Inferior parietal cortex (tissue), 1 donor: ENCODE results near the gene CFB.
"Not testable (repeated sequence)": the region's sequence is repeated elsewhere in the genome, so short reads cannot be mapped to it uniquely, and the experiment has no call there.

ENCODE experiments used
- DNase-seq: peaks from one replicate; pipeline ENCODE4 v3.0.0-alpha.2; 2016; ENCODE audit errors: extremely low spot score

Gene CFB

GRCh38 chr6:31970604-31971271 lies 24.8 kb downstream of the CFB start:
- DNase-seq, result no peak

DNA sequence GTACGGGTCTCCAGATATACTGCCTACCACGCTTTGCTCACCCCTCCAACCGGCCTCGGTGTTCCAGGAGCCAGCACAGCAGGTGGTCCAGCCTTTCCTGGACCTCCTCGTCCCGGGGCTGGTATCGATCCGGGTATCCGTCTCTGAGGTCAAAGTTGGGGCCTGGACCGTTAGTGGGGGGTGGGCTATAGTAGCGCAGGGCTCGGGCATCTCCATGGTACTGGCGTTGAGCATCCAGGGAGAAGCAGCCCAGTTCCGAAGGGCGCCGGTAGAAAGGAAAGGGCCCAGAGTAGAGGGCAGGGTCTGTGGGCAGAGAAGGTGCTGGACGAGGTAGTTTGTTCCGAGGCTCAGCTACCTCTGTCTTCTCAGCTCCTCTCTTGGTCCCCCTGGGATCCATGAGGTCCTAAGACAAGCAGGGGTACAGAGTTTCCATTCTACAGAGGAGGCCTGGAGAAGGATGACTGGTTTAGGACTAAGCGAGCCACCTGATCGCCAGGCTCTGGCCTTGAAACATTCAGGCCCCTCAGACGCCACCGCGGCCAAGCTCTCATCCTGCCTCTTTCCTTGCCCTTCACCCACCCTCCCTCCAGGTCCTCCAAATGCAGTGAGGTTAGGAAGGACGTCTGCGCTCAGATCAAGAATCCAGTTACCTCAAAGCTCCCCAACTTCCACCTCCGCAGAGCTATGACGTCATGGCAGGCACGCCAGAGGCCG lies 25.5 kb downstream of the CFB start:
- DNase-seq, result no peak

DNA sequence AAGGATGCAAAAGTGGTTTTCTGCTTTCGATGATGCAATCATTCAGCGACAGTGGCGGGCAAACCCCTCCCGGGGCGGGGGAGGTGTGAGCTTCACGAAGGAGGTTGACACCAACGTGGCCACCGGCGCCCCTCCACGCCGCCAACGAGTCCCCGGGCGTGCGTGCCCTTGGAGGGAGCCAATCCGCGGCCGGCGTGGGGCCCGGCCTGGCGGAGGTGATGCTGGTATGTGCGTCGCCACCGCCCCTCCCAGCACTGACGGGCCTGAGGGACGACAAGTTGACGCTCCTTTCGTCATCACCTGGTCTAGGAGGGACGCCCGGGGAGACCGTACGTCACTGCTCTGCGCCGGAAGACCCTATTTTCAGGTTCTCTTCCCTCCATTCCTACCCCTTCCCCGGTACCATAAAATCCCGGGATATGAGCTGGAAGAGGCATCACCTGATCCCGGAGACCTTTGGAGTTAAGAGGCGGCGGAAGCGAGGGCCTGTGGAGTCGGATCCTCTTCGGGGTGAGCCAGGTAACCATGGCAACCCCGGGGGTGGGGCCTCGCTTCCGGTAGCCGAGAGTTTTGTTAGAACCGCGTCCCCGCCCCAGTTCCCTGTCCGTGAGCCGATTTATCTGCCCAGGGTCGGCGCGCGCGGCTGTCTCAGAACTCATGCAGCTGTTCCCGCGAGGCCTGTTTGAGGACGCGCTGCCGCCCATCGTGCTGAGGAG lies 26.3 kb downstream of the CFB start, which contains the start of gene DXO:
Gene DXO (minus strand): TSS at position 146 of the 716 bp plus-strand sequence. CDS start 463 bp downstream, outside the sequence.
- DNase-seq, result peak; percentile 97

DNA sequence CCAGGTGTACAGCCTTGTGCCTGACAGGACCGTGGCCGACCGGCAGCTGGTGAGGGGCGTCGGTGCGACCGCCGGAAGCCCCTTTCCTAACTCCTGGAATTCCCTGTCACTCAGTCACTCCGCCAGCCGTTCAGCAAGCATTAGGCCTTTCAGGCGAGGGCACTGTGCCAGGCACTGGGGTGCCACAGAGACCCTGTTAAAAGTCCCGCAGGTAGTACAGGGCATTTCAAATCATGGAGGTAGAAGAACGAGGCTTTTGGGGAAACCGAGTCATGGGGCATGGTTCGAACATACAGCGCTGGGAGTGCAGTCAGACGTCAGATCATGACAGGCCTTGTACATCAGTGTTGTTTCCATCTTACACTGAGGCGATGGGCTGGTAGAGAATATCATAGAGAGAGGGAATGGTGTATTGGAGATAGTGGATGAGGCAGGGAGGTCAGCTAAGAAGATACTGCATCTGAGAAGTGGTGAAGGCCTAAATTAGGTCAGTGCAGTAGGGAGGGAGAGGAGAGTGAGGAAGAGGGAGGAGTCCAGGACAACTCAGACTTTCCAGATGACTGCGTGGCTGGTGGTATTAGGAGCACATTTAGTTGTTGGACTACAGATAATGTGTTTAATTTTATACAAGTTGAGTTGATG lies 26.9 kb downstream of the CFB start:
- DNase-seq, result no peak

DNA sequence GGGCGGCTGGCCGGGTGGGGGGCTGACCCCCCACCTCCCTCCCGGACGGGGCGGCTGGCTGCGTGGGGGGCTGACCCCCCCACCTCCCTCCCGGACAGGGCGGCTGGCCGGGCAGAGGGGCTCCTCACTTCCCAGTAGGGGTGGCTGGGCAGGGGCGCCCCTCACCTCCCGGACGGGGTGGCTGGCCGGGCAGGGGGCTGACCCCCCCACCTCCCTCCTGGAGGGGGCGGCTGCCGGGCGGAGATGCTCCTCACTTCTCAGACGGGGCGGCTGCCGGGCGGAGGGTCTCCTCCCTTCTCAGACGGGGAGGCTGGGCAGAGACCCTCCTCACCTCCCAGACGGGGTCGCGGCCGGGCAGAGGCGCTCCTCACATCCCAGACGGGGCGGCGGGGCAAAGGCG lies 30.2 kb downstream of the CFB start:
- DNase-seq, result not testable (repeated sequence)

DNA sequence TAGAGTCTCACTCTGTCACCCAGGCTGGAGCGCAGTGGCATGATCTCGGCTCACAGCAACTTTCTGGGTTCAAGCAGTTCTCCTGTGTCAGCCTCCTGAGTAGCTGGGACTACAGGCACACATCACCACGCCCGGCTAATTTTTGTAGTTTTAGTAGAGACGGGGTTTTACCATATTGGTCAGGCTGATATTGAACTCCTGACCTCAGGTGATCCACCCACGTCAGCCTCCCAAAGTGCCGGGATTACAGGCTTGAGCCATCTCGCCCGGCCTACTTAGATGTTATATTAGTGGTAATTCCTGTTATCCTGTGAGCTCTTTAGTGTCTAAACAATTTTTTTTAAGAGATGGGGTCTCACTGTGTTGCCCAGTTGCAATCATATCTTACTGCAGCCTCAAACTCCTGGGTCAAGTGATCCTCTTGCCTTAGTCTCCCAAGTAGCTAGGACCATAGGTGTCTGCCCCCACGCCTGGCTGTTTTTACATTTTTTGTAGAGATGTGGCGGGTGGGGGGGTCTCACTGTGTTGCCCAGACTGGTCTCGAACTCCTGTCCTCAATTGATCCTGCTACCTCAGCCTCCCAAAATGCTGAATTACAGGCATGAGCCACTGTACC lies 32.0 kb downstream of the CFB start:
- DNase-seq, result no peak

- DNase-seq, result no peak
Observed at GRCh38 chr6:31978831-31979230, 32.9 kb downstream of the CFB start.

GRCh38 chr6:31979238-31979898 lies 33.5 kb downstream of the CFB start:
- no peak for DNase-seq

GRCh38 chr6:31980195-31980876 lies 34.4 kb downstream of the CFB start:
- not testable (repeated sequence) for DNase-seq

DNA sequence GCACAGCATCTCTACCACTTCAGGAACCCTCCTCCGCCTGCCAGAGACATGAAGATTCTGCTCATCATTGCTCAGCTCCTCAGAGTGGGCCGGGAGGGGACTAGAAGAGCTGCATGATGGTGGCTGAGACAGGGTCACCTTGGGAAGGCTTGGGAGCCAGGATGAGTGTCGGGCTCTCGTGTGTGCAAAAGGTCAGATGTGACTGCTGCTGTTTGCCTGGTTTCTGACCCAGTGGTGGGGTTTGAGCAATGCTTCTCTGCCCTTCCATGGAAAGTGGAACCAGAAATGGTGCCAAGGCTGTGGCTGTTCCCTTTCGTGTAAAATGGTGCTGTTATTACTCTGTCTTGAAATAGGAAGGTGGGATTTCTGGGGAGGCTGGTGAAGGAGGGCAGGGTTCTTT lies 35.1 kb downstream of the CFB start:
- not testable (repeated sequence) for DNase-seq

GRCh38 chr6:31981744-31982143 lies 35.8 kb downstream of the CFB start, which contains the start of gene C4A:
Gene C4A (plus strand): TSS chr6:31982057. CDS start chr6:31982108, 51 bp downstream.
- DNase-seq, result not testable (repeated sequence)

GRCh38 chr6:31989363-31989762 lies 43.5 kb downstream of the CFB start:
- not testable (repeated sequence) for DNase-seq

DNA sequence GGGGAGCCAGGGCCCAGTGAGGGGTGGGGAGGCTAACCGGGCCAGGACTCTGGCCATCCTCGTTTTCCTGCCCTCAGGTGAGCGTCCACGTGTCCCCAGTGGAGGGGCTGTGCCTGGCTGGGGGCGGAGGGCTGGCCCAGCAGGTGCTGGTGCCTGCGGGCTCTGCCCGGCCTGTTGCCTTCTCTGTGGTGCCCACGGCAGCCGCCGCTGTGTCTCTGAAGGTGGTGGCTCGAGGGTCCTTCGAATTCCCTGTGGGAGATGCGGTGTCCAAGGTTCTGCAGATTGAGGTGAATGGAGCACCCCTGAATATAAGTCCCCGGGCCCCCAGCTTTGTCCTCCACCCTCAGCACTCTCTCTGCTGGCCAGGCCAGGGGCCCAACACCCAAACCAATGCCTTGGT lies 48.5 kb downstream of the CFB start:
- not testable (repeated sequence) for DNase-seq

DNA sequence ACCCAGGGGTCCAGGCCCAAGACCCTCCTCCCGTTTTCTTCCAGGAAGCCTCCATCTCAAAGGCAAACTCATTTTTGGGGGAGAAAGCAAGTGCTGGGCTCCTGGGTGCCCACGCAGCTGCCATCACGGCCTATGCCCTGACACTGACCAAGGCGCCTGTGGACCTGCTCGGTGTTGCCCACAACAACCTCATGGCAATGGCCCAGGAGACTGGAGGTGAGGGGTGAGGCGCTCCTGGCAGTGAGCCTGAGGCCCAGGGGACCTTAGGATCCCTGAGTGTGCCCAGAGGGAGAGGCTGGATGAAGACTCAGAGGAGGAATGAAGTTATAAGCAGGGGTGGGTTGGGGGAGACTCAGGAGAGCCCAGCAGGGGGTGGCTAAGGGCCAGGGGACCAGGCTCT lies 50.5 kb downstream of the CFB start:
- not testable (repeated sequence) for DNase-seq
